AG04450 (cell line): ENCODE data around the gene CXCR3. TPM values are rescaled to one million over a fixed set of nuclear protein-coding genes. Genes with fewer than 3 reads are reported as not detected.

Experiments used
- CTCF ChIA-PET: fragments of 300-600, 350-600 bp; formaldehyde crosslinking; extraction: SDS; loops from one replicate; lab custom pipeline; 2022; ENCODE audit warnings: antibody characterized with exemption, inconsistent platforms; lab: Charles Lee
- POLR2A ChIA-PET: fragments of 350-600 bp; formaldehyde crosslinking; extraction: SDS; loops from one replicate; lab custom pipeline; 2021; ENCODE audit warnings: antibody characterized with exemption, inconsistent platforms; lab: Yijun Ruan, JAX
- DNase-seq: peaks from one replicate; pipeline ENCODE4 v3.0.0-alpha.2; 2011; ENCODE audit warnings: low read depth, low spot score
- H3K27ac ChIP-seq: one replicate; pipeline ENCODE4 v1.5.1; 2012; ENCODE audit warnings: low read depth, low read length, control low read depth
- H3K27me3 ChIP-seq: one replicate; pipeline ENCODE4 v1.6.0; 2012; ENCODE audit warnings: low read length; ENCODE audit not compliant: control insufficient read depth, insufficient read depth
- H3K4me3 ChIP-seq: 2 replicates; pipeline ENCODE4 v1.5.1; 2011; ENCODE audit warnings: mild to moderate bottlenecking, low read depth, low read length, control low read depth
- H3K9me3 ChIP-seq: 2 replicates; pipeline ENCODE4 v1.5.1; 2012; ENCODE audit warnings: low read length; ENCODE audit not compliant: control insufficient read depth, insufficient read depth
- polyA plus RNA-seq: library from polyadenylated mRNA; depleted of rRNA; stranded (reverse); fragments of >200 nt; gene quantifications from 2 replicates; pipeline ENCODE4 v1.2.3, GENCODE V29; 2011
- TF ChIP-seq, protein P1 (sequence below): IDR thresholded peaks from 2 replicates; pipeline ENCODE4 v1.5.1; 2011; ENCODE audit warnings: low read depth, low read length, control low read depth, inconsistent platforms

The CXCR3 gene
- polyA plus RNA-seq, 1 experiment = not detected

DNA sequence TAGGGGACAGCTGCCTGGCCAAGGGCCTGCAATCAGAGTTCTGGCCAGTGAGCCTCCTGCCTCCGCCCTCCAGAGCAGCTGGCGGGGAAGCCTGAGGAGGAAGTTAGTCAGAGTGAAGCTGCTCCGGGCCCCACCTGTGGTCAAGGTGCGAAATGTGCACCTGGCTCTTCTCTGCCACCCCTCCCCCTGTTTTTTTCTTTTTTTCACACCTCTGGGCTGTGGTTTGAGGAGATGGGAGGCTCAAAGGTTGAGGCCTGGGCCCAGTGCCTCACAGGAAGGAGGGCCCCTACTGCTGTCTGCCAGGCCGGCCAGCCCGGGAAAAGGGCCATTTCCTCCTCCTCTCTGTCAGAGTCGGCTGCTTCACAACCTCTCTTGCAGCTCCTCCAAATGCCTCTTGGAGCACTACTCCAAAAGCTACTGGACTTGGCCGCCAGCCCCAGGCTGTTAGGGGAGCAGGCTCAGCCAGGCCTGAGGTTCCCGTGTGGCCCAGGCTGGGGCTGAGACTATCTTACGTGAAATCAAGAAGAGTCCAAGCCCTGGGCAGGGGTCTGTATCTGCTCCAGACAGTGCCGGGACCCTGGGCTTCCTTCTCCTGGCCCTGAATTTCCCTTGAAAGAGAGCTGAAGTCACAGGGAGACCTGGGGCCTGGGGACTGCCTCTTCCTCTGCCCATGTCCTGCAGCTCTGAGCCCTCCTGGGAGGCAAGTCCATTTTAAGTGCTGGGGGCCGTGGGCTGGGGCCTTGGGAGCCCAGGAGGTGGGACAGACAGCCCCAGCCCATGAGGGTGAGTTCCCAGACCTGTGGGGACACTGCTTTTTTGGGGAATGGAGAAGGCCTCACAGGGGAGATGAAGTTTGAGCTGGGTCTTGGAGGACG, 4.5 kb upstream of the CXCR3 start:
- CTCF ChIA-PET = interaction anchor here (2.0 kb wide), 1 partner anchor 30 kb away, joined by 7 read pairs; no protein-coding TSS in a partner anchor
- TF ChIP-seq, protein P1, sequence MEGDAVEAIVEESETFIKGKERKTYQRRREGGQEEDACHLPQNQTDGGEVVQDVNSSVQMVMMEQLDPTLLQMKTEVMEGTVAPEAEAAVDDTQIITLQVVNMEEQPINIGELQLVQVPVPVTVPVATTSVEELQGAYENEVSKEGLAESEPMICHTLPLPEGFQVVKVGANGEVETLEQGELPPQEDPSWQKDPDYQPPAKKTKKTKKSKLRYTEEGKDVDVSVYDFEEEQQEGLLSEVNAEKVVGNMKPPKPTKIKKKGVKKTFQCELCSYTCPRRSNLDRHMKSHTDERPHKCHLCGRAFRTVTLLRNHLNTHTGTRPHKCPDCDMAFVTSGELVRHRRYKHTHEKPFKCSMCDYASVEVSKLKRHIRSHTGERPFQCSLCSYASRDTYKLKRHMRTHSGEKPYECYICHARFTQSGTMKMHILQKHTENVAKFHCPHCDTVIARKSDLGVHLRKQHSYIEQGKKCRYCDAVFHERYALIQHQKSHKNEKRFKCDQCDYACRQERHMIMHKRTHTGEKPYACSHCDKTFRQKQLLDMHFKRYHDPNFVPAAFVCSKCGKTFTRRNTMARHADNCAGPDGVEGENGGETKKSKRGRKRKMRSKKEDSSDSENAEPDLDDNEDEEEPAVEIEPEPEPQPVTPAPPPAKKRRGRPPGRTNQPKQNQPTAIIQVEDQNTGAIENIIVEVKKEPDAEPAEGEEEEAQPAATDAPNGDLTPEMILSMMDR = peak; percentile 49
- Histone ChIP-seq H3K9me3 (no peaks in the 10 kb centered on the region), H3K27ac (peak overlapping the region; percentile 47), H3K27me3 (no peaks in the 10 kb centered on the region), H3K4me3 (no peak overlapping the region)
- peak; percentile 18 for DNase-seq
- POLR2A ChIA-PET = no interaction called here

DNA sequence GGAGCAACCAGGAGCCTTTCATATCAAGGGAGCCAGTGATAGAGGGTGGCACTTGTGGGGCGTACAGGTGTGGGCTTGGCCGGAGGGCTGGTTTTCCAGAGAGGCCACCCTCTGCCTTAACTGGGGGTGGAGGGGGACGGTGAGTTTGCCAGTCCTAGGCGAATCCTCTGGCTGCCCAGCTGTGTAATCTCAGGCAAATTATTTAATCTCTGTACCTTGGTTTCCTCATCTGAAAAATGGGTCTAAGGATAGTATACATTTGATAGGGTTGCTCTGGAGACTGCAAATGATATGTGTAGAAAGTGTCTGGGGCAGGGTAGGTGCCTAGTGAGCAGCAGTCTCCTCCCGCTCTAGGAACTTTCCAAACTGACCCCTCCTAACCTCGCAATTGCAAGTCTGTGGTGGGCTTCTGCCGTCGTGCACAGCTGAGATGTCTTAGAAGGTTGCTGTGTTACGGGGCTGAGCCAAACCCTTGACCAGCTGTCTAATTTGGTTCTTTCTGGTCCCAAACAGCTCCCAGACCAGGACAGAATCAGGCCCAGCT, 3.8 kb upstream of the CXCR3 start:
- peak overlapping the region; percentile 47 for H3K27ac ChIP-seq
- CTCF ChIA-PET = no interaction called here

DNA sequence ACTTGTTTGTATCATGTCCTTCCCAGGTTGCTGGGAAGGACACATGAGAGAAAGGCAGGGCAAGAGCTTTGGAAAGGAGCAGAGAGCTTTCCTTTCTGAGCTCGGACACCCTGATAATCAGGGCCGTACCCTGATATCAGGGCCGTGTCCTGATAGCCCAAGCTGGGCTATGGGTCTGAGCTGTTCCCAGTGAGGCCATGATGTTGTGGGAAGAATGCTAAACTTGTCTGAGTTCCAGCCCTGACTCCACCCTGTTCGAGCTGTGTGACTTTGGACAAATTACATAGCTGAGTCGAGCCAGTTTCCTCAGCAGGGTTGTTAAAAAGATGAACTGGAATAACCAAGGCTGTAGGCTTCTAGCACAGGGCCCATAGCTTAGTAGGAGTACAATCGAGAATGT, 3.3 kb upstream of the CXCR3 start:
- no peak for DNase-seq
- no peak overlapping the region for H3K27ac ChIP-seq
- H3K4me3 ChIP-seq = no peak overlapping the region
- POLR2A ChIA-PET = no interaction called here
- H3K9me3 ChIP-seq = no peaks in the 10 kb centered on the region; the same call in 1 of the 2 replicates
- CTCF ChIA-PET = no interaction called here
- no peaks in the 10 kb centered on the region for H3K27me3 ChIP-seq
- TF ChIP-seq, protein P1 = no peak

More for the DNA sequence above, 3.8 kb upstream of the CXCR3 start:
- TF ChIP-seq, protein P1 = no peak
- DNase-seq = no peak
- H3K27me3 ChIP-seq = no peaks in the 10 kb centered on the region
- POLR2A ChIA-PET = no interaction called here
- H3K9me3 ChIP-seq = no peaks in the 10 kb centered on the region; the same call in 1 of the 2 replicates
- no peak overlapping the region for H3K4me3 ChIP-seq

DNA sequence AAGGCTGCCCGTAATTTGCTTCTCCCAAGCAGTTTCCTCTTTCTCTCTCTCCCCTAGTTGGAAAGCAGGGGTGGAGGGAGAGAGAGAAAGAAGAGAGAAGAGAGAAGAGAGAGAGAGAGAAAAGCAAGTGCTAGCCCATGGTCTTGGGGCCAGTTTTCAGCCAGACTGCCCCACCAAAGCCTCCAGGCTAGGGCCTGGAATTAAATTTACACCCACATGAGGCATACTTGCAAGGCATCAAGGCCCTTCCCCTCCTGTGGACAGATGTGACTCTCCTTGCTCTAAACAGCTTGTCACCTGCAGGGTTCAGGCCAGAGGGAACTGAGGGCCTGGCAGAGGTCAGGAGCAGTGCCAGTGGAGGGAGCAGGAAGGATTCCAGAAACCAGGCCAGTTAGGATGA, 1.7 kb upstream of the CXCR3 start:
- CTCF ChIA-PET = no interaction called here
- TF ChIP-seq, protein P1 = no peak
- no peak for DNase-seq
- POLR2A ChIA-PET = no interaction called here
- Histone ChIP-seq H3K9me3 (no peaks in the 10 kb centered on the region; the same call in 1 of the 2 replicates), H3K4me3 (no peak overlapping the region), H3K27ac (no peak overlapping the region), H3K27me3 (no peaks in the 10 kb centered on the region)

DNA sequence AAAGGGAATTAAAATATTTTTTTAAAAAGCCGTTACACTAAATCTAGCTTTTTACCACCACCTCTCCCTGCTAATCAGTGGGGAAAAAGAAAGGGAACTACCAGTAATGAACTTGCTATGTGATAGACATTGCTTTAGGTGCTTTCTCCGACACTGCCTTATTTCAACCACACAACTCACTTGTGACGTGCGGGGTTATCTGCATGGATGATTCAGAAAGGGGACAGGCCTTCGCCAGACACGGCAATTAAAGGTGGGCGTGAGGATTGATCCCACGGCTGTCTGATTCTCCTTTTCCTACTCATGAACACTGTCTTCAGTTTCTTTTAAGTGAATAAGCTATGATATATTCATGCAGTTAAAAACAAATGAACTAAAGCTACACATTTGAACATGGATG, 882 bp upstream of the CXCR3 start:
- CTCF ChIA-PET = no interaction called here
- H3K27me3 ChIP-seq = no peaks in the 10 kb centered on the region

More for the DNA sequence above, 882 bp upstream of the CXCR3 start:
- Histone ChIP-seq H3K4me3 (no peak overlapping the region), H3K27ac (no peak overlapping the region), H3K9me3 (no peaks in the 10 kb centered on the region; the same call in 1 of the 2 replicates)
- DNase-seq = no peak
- POLR2A ChIA-PET = no interaction called here
- TF ChIP-seq, protein P1 = no peak
